ENCODE data around the gene SPDYE1.

SPDYE1 gene

GRCh38 chr7:44042221-44042620 lies 44.5 kb downstream of the SPDYE1 start:
- in situ Hi-C loops (cut with HindIII; ENCODE audit: low sequenced_read_pairs) = no loop called here
- no peak for DNase-seq (ENCODE audit: low read depth, low spot score)
- no peak for TF ChIP-seq CTCF (IDR thresholded peaks at IDR 0.05; ENCODE audit: low read depth, low read length)
- H3K4me3 ChIP-seq (ENCODE audit: low read depth, low read length) = no peak overlapping the region

- no peak for TF ChIP-seq CTCF (IDR thresholded peaks at IDR 0.05; ENCODE audit: low read depth, low read length)
- no peak for DNase-seq (ENCODE audit: low read depth, low spot score)
- H3K4me3 ChIP-seq (ENCODE audit: low read depth, low read length) = peak overlapping the region; percentile 94
- in situ Hi-C loops (cut with HindIII; ENCODE audit: low sequenced_read_pairs) = no loop called here
Observed at GRCh38 chr7:44043902-44044301, 46.2 kb downstream of the SPDYE1 start.

- H3K4me3 ChIP-seq (ENCODE audit: low read depth, low read length) = peak within 1 kb of the TSS; percentile 94
- DNase-seq (ENCODE audit: low read depth, low spot score) = peak; percentile 86
- in situ Hi-C loops (cut with HindIII; ENCODE audit: low sequenced_read_pairs) = no loop called here
- TF ChIP-seq CTCF (IDR thresholded peaks at IDR 0.05; ENCODE audit: low read depth, low read length) = no peak
Observed at GRCh38 chr7:44044315-44045225, 46.9 kb downstream of the SPDYE1 start, which contains the start of gene DBNL. TSS of gene DBNL (plus strand) at chr7:44044702. CDS start at chr7:44044738, 36 bp downstream.

DNA sequence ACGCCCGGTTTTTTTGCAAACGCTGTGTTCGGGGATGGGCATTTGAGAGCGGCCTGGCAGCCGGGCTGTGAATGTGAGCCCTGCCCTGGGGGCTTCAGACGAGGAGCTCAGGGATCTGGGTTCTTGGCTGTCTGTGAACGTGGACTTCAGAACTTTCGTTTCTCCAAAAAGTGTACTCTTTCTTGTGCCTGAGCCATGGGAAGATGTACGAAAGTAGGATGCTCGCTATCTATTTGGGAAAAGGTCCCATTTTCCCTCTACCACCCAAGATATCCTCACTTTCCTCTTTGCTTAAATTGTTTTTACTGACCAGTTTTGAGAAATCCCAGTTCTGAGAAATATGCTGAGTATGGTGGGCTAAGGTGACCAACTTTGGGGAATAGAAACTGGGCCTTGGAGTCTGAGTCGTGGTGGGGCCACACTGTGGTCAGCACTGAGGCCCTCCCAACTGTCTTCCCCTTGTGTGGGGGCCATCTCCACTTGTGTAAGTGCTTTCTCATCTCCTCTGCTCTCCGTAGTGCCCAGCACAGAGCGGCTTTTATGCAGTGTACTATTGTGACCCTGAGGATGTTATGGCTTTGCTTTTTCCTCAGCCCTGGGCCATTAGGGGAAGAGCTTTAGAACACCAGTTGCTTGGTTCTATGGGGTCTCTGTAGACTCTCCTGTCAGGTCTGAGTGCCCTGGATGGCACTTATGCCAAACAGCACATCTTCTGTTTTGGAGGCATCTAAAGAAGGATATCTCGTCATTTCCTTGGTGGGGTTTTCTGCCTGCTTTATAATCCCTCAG lies 47.7 kb downstream of the SPDYE1 start:
- in situ Hi-C loops (cut with HindIII; ENCODE audit: low sequenced_read_pairs) = no loop called here
- no peak for DNase-seq (ENCODE audit: low read depth, low spot score)
- peak overlapping the region; percentile 94 for H3K4me3 ChIP-seq (ENCODE audit: low read depth, low read length)
- TF ChIP-seq CTCF (IDR thresholded peaks at IDR 0.05; ENCODE audit: low read depth, low read length) = no peak

- DNase-seq (ENCODE audit: low read depth, low spot score) = no peak
Observed at GRCh38 chr7:44046321-44047061, 48.8 kb downstream of the SPDYE1 start.

More at GRCh38 chr7:44046321-44047061, 48.8 kb downstream of the SPDYE1 start:
- in situ Hi-C loops (cut with HindIII; ENCODE audit: low sequenced_read_pairs) = no loop called here
- H3K4me3 ChIP-seq (ENCODE audit: low read depth, low read length) = no peak overlapping the region
- TF ChIP-seq CTCF (IDR thresholded peaks at IDR 0.05; ENCODE audit: low read depth, low read length) = no peak
